A549 (cell line): ENCODE data around the gene RAI14. TPM values are rescaled to one million over a fixed set of nuclear protein-coding genes. Genes with fewer than 3 reads are reported as not detected.

ENCODE experiments used
- ATAC-seq, 2 experiments: fragments of 200-7000 bp in 1 of 2; fragments of >200 bp in 1 of 2; cut with Nextera tagmentation in 1 of 2; cut with Tn5 transposase in 1 of 2; 3 replicates each; pipeline versions ENCODE4 v1.8.0 to v1.9.1; 2018 to 2020; ENCODE audit warnings: mild to moderate bottlenecking in 1 of 2, moderate library complexity in 1 of 2
- CTCF ChIA-PET: fragments of 300-600 bp; sonication (Branson Sonifier 250); formaldehyde crosslinking; extraction: SDS; loops from one replicate; lab custom pipeline; 2021; ENCODE audit warnings: antibody characterized with exemption, inconsistent platforms; lab: Yijun Ruan, JAX
- POLR2A ChIA-PET: fragments of 350-600 bp; formaldehyde crosslinking; extraction: SDS; loops from one replicate; lab custom pipeline; 2021; ENCODE audit warnings: antibody characterized with exemption, inconsistent platforms; lab: Yijun Ruan, JAX
- DNase-seq, 2 experiments: peaks; one replicate each; pipeline versions ENCODE4 v3.0.0 to v3.0.0-alpha.2; 2011 to 2016; ENCODE audit warnings: low read depth in 1 of 2, low spot score in 1 of 2
- FAIRE-seq: peaks from 2 replicates; lab custom pipeline; 2011; peaks lifted over from hg19 to GRCh38; lab: Jason Lieb, UNC
- H3K27ac ChIP-seq, 2 experiments: fragments of >200 bp; sonication (Bioruptor Twin); formaldehyde crosslinking; 3 replicates each; pipeline ENCODE4 v1.5.1; 2016 to 2017
- H3K4me1 ChIP-seq: fragments of >200 bp; sonication (Bioruptor Twin); formaldehyde crosslinking; 3 replicates; pipeline ENCODE4 v1.6.1; 2016
- H3K4me2 ChIP-seq: fragments of >200 bp; sonication (Bioruptor Twin); formaldehyde crosslinking; 3 replicates; pipeline ENCODE4 v1.6.1; 2016
- H3K4me3 ChIP-seq: fragments of >200 bp; sonication (Bioruptor Twin); formaldehyde crosslinking; 3 replicates; pipeline ENCODE4 v1.5.1; 2016
- H3K9me3 ChIP-seq: fragments of >200 bp; sonication (Bioruptor Twin); formaldehyde crosslinking; 3 replicates; pipeline ENCODE4 v1.6.1; 2016
- BCL3 ChIP-seq: fragments of >200 bp; sonication (Bioruptor Twin); formaldehyde crosslinking; IDR thresholded peaks from 3 replicates; pipeline ENCODE4 v1.6.1; 2016
- CBX2 ChIP-seq: fragments of 200-600 bp; sonication (generic); IDR thresholded peaks from 2 replicates; pipeline ENCODE4 v1.6.1; 2016; ENCODE audit warnings: low read depth, mild to moderate bottlenecking, borderline replicate concordance
- CEBPB ChIP-seq, 2 experiments: fragments of >200 bp in 1 of 2; sonication (Bioruptor Twin) in 1 of 2; formaldehyde crosslinking in 1 of 2; IDR thresholded peaks; 2 replicates each; pipeline ENCODE4 v1.6.1; 2012 to 2016
- CHD4 ChIP-seq: fragments of 200-600 bp; sonication (generic); IDR thresholded peaks from 2 replicates; pipeline ENCODE4 v1.6.1; 2016; ENCODE audit warnings: antibody characterized with exemption, mild to moderate bottlenecking, borderline replicate concordance
- CTCF ChIP-seq: fragments of >200 bp; sonication (Bioruptor Twin); formaldehyde crosslinking; IDR thresholded peaks from 3 replicates; pipeline ENCODE4 v1.5.1; 2016
- EHF ChIP-seq: fragments of 250-450 bp; sonication (Bioruptor Pico); IDR thresholded peaks from 2 replicates; pipeline ENCODE4 v1.5.0; 2020; ENCODE audit warnings: mild to moderate bottlenecking
- EHMT2 ChIP-seq: fragments of 200-600 bp; sonication (generic); IDR thresholded peaks from 2 replicates; pipeline ENCODE4 v1.6.1; 2016; ENCODE audit warnings: antibody characterized with exemption, low read depth, mild to moderate bottlenecking, moderate library complexity
- GATA3 ChIP-seq: IDR thresholded peaks from 2 replicates; pipeline ENCODE4 v1.6.1; 2012; ENCODE audit warnings: borderline replicate concordance
- HDAC2 ChIP-seq: fragments of 200-600 bp; sonication (generic); IDR thresholded peaks from 2 replicates; pipeline ENCODE4 v1.6.1; 2016
- HEYL ChIP-seq: fragments of 250-450 bp; sonication (Bioruptor Pico); IDR thresholded peaks from 2 replicates; pipeline ENCODE4 v1.8.0; 2021; ENCODE audit warnings: mild to moderate bottlenecking, moderate library complexity
- JUN ChIP-seq, 2 experiments: fragments of >200 bp; sonication (Bioruptor Twin); formaldehyde crosslinking; IDR thresholded peaks; 2 replicates in 1 of 2; 3 replicates in 1 of 2; pipeline ENCODE4 v1.6.1; 2016 to 2017
- KDM1A ChIP-seq: fragments of 200-600 bp; sonication (generic); IDR thresholded peaks from 2 replicates; pipeline ENCODE4 v1.6.1; 2016; ENCODE audit warnings: low read depth, mild to moderate bottlenecking
- KDM5A ChIP-seq: fragments of 200-600 bp; sonication (generic); IDR thresholded peaks from 2 replicates; pipeline ENCODE4 v1.6.1; 2016; ENCODE audit warnings: antibody characterized with exemption, mild to moderate bottlenecking
- MAX ChIP-seq: IDR thresholded peaks from 2 replicates; pipeline ENCODE4 v1.6.1; 2012
- MYC ChIP-seq: IDR thresholded peaks from 2 replicates; pipeline ENCODE4 v1.6.1; 2012; ENCODE audit warnings: mild to moderate bottlenecking, inconsistent platforms, low read length, improper control_type of control experiment, borderline replicate concordance
- NFE2L2 ChIP-seq: fragments of 150-350 bp; conservative IDR thresholded peaks from 2 replicates; pipeline ENCODE4 v1.6.1; 2014; ENCODE audit warnings: low read length
- PHF8 ChIP-seq: fragments of 200-600 bp; sonication (generic); IDR thresholded peaks from 2 replicates; pipeline ENCODE4 v1.6.1; 2016; ENCODE audit warnings: low read depth, mild to moderate bottlenecking, antibody characterized with exemption, moderate library complexity, borderline replicate concordance
- POLR2A ChIP-seq: IDR thresholded peaks from 2 replicates; pipeline ENCODE4 v1.6.1; 2012; ENCODE audit warnings: mild to moderate bottlenecking, low read length
- RAD21 ChIP-seq, 2 experiments: fragments of >200 bp in 1 of 2; sonication (Bioruptor Twin) in 1 of 2; formaldehyde crosslinking in 1 of 2; IDR thresholded peaks in 1 of 2; conservative IDR thresholded peaks in 1 of 2; 2 replicates in 1 of 2; 3 replicates in 1 of 2; pipeline ENCODE4 v1.6.1; 2012 to 2018; ENCODE audit warnings: inconsistent platforms in 1 of 2
- REST ChIP-seq: fragments of 200-600 bp; sonication (generic); IDR thresholded peaks from 2 replicates; pipeline ENCODE4 v1.6.1; 2016; ENCODE audit warnings: antibody characterized with exemption, mild to moderate bottlenecking, moderate library complexity
- SMC3 ChIP-seq: fragments of >200 bp; sonication (Bioruptor Twin); formaldehyde crosslinking; IDR thresholded peaks from 3 replicates; pipeline ENCODE4 v1.6.1; 2018; ENCODE audit warnings: inconsistent platforms
- USF2 ChIP-seq: fragments of 450-650 bp; IDR thresholded peaks from 2 replicates; pipeline ENCODE4 v1.6.1; 2014; ENCODE audit warnings: antibody characterized with exemption
- WGBS: methylation state at CpG from one replicate; pipeline ENCODE4 v1.1.6; 2017; ENCODE audit errors: missing lambda C conversion rate; 5-methylcytosine and 5-hydroxymethylcytosine counted together
- polyA minus RNA-seq: library from RNA; depleted of rRNA, polyadenylated mRNA; stranded (reverse); fragments of >200 nt; gene quantifications from 2 replicates; pipeline ENCODE4 v1.2.3, GENCODE V29; 2011; rRNA and poly(A)+ RNA removed
- polyA plus RNA-seq, 4 experiments: library from polyadenylated mRNA; depleted of rRNA in 3 of 4; stranded (reverse); fragments of >200 nt; fragmentation: RNase III in 1 of 4; extraction: RNeasy Plus Mini Kit Qiagen cat#74134 plus additional on column Dnase treatment in 1 of 4; gene quantifications; 2 replicates in 3 of 4; 3 replicates in 1 of 4; pipeline ENCODE4 v1.2.3, GENCODE V29; 2011 to 2017

The RAI14 gene
- polyA plus RNA-seq (2011; rRNA removed) (97.7 and 113 TPM in 2 replicates), polyA plus RNA-seq (2017; fragmentation: RNase III; extraction: RNeasy Plus Mini Kit Qiagen cat#74134 plus additional on column Dnase treatment) (71.9 to 76.7 TPM (median 75.3 TPM) in 3 replicates), polyA minus RNA-seq (168 and 240 TPM in 2 replicates)
- polyA plus RNA-seq (2012; cell fraction: cytosol; rRNA removed) = 65.8 and 66.3 TPM in 2 replicates
- 39.6 and 43.3 TPM in 2 replicates for polyA plus RNA-seq (2012; cell fraction: nucleus; rRNA removed)

- TF ChIP-seq PHF8 = no peak; the same call in 1 of the 2 replicates
- TF ChIP-seq MAX = peak; percentile 76; the same call in 1 of the 2 replicates
- TF ChIP-seq CBX2 = no peak
- TF ChIP-seq RAD21 (conservative IDR thresholded peaks at IDR 0.05 in 1 of 2, IDR thresholded peaks at IDR 0.05 in 1 of 2) = peak; percentile 10 to 59; a peak in 4 of 5 replicates
- TF ChIP-seq EHMT2 = no peak
- no peak for TF ChIP-seq HDAC2
- TF ChIP-seq CTCF = peak; percentile 23
- TF ChIP-seq HEYL (CRISPR knock-in tag) = no peak
- TF ChIP-seq MYC = peak; percentile 78; the same call in 1 of the 2 replicates
- no peak for TF ChIP-seq REST
- TF ChIP-seq BCL3 = peak; percentile 72; the same call in 2 of the 3 replicates
- TF ChIP-seq CEBPB (IDR thresholded peaks at IDR 0.05) = no peak
- no peak for TF ChIP-seq KDM1A
- peak; percentile 64 for TF ChIP-seq SMC3
- TF ChIP-seq POLR2A = peak; percentile 50
- no peak for TF ChIP-seq NFE2L2
- TF ChIP-seq EHF (CRISPR knock-in tag) = no peak
- TF ChIP-seq CHD4 = no peak
- peak; percentile 75 for TF ChIP-seq USF2
- no peak for TF ChIP-seq KDM5A
- peak; percentile 19; the same call in 1 of the 2 replicates for TF ChIP-seq GATA3
- peak; percentile 49 to 85; a peak in 3 of 5 replicates for TF ChIP-seq JUN (IDR thresholded peaks at IDR 0.05)
- TF ChIP-seq, all 56 proteins: peak for 10
- DNase-seq (peak; percentile 81 to 89), FAIRE-seq (no peak), ATAC-seq (peak; percentile 84 to 89)
- peak within 1 kb of the TSS; percentile 82 for H3K4me2 ChIP-seq
- ChIA-PET CTCF (interaction anchor here (0.8 to 3.5 kb wide), 11 partner anchors 15 to 170 kb away, joined by 3 to 22 read pairs (median 3); no protein-coding TSS in a partner anchor), POLR2A (interaction anchor here (0.6 to 3.9 kb wide), 13 partner anchors 8 to 273 kb away, joined by 3 to 67 read pairs (median 3); no protein-coding TSS in a partner anchor)
- no peaks in the 10 kb centered on the region for H3K9me3 ChIP-seq
- H3K27ac ChIP-seq = peak within 1 kb of the TSS; percentile 95 to 98
- peaks cover 49% of the 10 kb centered on the region for H3K4me1 ChIP-seq
- peak within 1 kb of the TSS; percentile 85 for H3K4me3 ChIP-seq
- 3% methylated on average over 30 of the region's 79 CpGs for WGBS
These were observed at the start of gene RAI14 for GRCh38 chr5:34656001-34656699. Gene RAI14 (plus strand): TSS chr5:34656328. CDS start chr5:34686920, 30,592 bp downstream.
